ENCODE data around the gene MTMR12. TPM values are rescaled to one million over a fixed set of nuclear protein-coding genes. Genes with fewer than 3 reads are reported as not detected.

The MTMR12 gene
- total and polyA plus RNA-seq, 2 donors (not counting 3 experiments of a cell fraction or from before 2014, with no cell fraction given): 18.2 to 38.6 TPM

DNA sequence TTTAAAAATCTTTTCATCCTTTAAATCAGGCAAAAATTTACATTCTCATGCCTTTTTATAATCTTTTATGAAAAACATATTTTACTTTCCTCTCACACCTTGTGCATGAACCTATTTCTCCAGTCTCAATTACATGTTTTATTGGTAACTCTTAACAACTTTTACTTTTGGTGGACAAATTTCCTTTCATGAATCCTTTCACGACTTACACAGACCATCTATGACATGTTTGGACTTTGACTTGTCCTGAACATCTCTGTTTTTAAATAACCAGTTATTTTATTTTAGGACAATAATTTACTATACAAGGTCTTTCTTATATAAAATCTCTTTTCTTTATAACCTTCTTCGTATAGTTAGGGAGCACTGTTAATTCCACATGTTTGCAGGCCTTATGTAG is 26.5 kb upstream of the MTMR12 start:
- no peak overlapping the region for H3K9ac ChIP-seq (replicated peaks; ENCODE audit: extremely low read depth, insufficient read depth, low read length)
- no peaks in the 10 kb centered on the region for H3K9me1 ChIP-seq (replicated peaks; ENCODE audit: control insufficient read depth, extremely low read depth, insufficient read depth, low read length)
- POLR2A ChIA-PET: no interaction called here
- no peaks in the 10 kb centered on the region for H3K4me1 ChIP-seq (ENCODE audit: control insufficient read depth, extremely low read depth, insufficient read depth, low read length)
- no peak overlapping the region for H2AFZ ChIP-seq (ENCODE audit: low read depth, low read length)
- FAIRE-seq (no peak), DNase-seq (ENCODE audit: low read depth, low spot score) (no peak)
- H3K36me3 ChIP-seq (ENCODE audit: control insufficient read depth in 2 of 2, extremely low read depth in 1 of 2, insufficient read depth in 2 of 2, low read length in 2 of 2): no peaks in the 10 kb centered on the region
- H3K4me3 ChIP-seq (replicated peaks in 1 of 3; ENCODE audit: insufficient read depth in 1 of 3, low read depth in 1 of 3, low read length in 3 of 3): no peak overlapping the region
- peaks cover 3% of the 10 kb centered on the region for H3K9me3 ChIP-seq (replicated peaks; ENCODE audit: control insufficient read depth, insufficient read depth, low read length)
- no peak overlapping the region for H3K27ac ChIP-seq (ENCODE audit: insufficient read depth, low read depth, low read length)
- CTCF ChIA-PET: interaction anchor here (1.0 to 1.2 kb wide), 2 partner anchors 9 to 10 kb away, joined by 3 to 4 read pairs; no protein-coding TSS in a partner anchor
- no peaks in the 10 kb centered on the region for H3K79me2 ChIP-seq (ENCODE audit: control insufficient read depth, insufficient read depth, low read length)
- H3K27me3 ChIP-seq (ENCODE audit: control insufficient read depth in 2 of 2, insufficient read depth in 2 of 2, low read length in 2 of 2): no peaks in the 10 kb centered on the region
- no TSS peak for BruUV-seq (replicated peaks)
- intact Hi-C loops (cut with micrococcal nuclease) (no loop called here), dilution Hi-C loops (cut with MboI; ENCODE audit: extremely low pct_ligation_motif_present, low sequenced_read_pairs) (no loop called here)
- no peaks in the 10 kb centered on the region for H4K20me1 ChIP-seq (replicated peaks; ENCODE audit: control insufficient read depth, extremely low read depth, insufficient read depth, low read length)
- TF ChIP-seq POLR2A (IDR thresholded peaks at IDR 0.05; ENCODE audit: low read depth, low read length) (no peak), FOS (IDR thresholded peaks at IDR 0.05; ENCODE audit: borderline replicate concordance, insufficient read depth, low read length) (no peak), POLR2AphosphoS5 (IDR thresholded peaks at IDR 0.05; ENCODE audit: insufficient read depth, low read depth, low read length) (no peak), MYC (IDR thresholded peaks at IDR 0.05; ENCODE audit: low read depth, low read length) (no peak), GATA2 (IDR thresholded peaks at IDR 0.05; ENCODE audit: insufficient read depth, insufficient read length, low read depth, low read length) (no peak), JUN (IDR thresholded peaks at IDR 0.05; ENCODE audit: borderline replicate concordance, insufficient read depth, insufficient read length, low read depth) (no peak)
- TF ChIP-seq, protein P1, sequence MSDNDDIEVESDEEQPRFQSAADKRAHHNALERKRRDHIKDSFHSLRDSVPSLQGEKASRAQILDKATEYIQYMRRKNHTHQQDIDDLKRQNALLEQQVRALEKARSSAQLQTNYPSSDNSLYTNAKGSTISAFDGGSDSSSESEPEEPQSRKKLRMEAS (IDR thresholded peaks at IDR 0.05; ENCODE audit: insufficient read depth, insufficient read length): no peak
- TF ChIP-seq, protein P2, sequence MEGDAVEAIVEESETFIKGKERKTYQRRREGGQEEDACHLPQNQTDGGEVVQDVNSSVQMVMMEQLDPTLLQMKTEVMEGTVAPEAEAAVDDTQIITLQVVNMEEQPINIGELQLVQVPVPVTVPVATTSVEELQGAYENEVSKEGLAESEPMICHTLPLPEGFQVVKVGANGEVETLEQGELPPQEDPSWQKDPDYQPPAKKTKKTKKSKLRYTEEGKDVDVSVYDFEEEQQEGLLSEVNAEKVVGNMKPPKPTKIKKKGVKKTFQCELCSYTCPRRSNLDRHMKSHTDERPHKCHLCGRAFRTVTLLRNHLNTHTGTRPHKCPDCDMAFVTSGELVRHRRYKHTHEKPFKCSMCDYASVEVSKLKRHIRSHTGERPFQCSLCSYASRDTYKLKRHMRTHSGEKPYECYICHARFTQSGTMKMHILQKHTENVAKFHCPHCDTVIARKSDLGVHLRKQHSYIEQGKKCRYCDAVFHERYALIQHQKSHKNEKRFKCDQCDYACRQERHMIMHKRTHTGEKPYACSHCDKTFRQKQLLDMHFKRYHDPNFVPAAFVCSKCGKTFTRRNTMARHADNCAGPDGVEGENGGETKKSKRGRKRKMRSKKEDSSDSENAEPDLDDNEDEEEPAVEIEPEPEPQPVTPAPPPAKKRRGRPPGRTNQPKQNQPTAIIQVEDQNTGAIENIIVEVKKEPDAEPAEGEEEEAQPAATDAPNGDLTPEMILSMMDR (IDR thresholded peaks at IDR 0.05; ENCODE audit: extremely low read depth in 1 of 2, insufficient read depth in 1 of 2, low read depth in 1 of 2, low read length in 2 of 2): no peak
- no peak overlapping the region for H3K4me2 ChIP-seq (ENCODE audit: insufficient read depth, low read length)
